Thymus (tissue), 11 donors: Measurements from ENCODE around the gene CLIP2. TPM values are rescaled to one million over a fixed set of nuclear protein-coding genes. Genes with fewer than 3 reads are reported as not detected.
"Not testable (repeated sequence)": the region's sequence is repeated elsewhere in the genome, so short reads cannot be mapped to it uniquely, and the experiment has no call there.

Experiments used
- DNase-seq, 9 donors: peaks; one replicate each; pipeline ENCODE4 v3.0.0-alpha.2; 2013; ENCODE audit warnings: low spot score in 9 of 9, low read depth in 6 of 9, missing footprints in 1 of 9
- H3K27ac ChIP-seq, 2 donors: one replicate each; pipeline ENCODE4 v1.5.1; 2013; ENCODE audit warnings: control low read depth in 1 of 2, low read depth in 1 of 2, low read length in 1 of 2, mild to moderate bottlenecking in 1 of 2, moderate library complexity in 1 of 2
- H3K27me3 ChIP-seq, 2 donors: one replicate each; pipeline ENCODE4 v1.5.1; 2013; ENCODE audit warnings: low read length in 1 of 2; ENCODE audit not compliant: control insufficient read depth in 2 of 2, insufficient read depth in 1 of 2
- H3K36me3 ChIP-seq, 2 donors: one replicate each; pipeline ENCODE4 v1.5.1; 2013; ENCODE audit warnings: low read length in 1 of 2, mild to moderate bottlenecking in 1 of 2, moderate library complexity in 1 of 2; ENCODE audit not compliant: control insufficient read depth in 2 of 2, insufficient read depth in 2 of 2
- H3K4me1 ChIP-seq, 2 donors: one replicate each; pipeline ENCODE4 v1.5.1; 2013; ENCODE audit warnings: low read length in 2 of 2; ENCODE audit not compliant: control insufficient read depth in 2 of 2, insufficient read depth in 2 of 2
- H3K4me3 ChIP-seq, 2 donors: one replicate each; pipeline ENCODE4 v1.5.1; 2013; ENCODE audit warnings: low read length in 2 of 2, control low read depth in 1 of 2, mild to moderate bottlenecking in 1 of 2
- H3K9me3 ChIP-seq, 2 donors: one replicate each; pipeline ENCODE4 v1.5.1; 2013; ENCODE audit warnings: low read length in 1 of 2, mild to moderate bottlenecking in 1 of 2; ENCODE audit not compliant: control insufficient read depth in 2 of 2, insufficient read depth in 1 of 2
- WGBS: extraction: QIAGEN DNeasy Blood & Tissue Kit; methylation state at CpG from one replicate; pipeline ENCODE4 v1.1.7; 2013; 5-methylcytosine and 5-hydroxymethylcytosine counted together
- polyA plus RNA-seq: library from polyadenylated mRNA; stranded (reverse); fragments of 200-250 nt; gene quantifications from one replicate; pipeline ENCODE4 v1.2.3, GENCODE V29; 2013
- total RNA-seq: library from RNA; stranded (reverse); fragments of 120-200 nt; gene quantifications from one replicate; pipeline ENCODE4 v1.2.4, GENCODE V29; 2013
- donor health status: healthy.

The CLIP2 gene
- total and polyA plus RNA-seq, 2 donors, result 5.2 to 5.6 TPM

DNA sequence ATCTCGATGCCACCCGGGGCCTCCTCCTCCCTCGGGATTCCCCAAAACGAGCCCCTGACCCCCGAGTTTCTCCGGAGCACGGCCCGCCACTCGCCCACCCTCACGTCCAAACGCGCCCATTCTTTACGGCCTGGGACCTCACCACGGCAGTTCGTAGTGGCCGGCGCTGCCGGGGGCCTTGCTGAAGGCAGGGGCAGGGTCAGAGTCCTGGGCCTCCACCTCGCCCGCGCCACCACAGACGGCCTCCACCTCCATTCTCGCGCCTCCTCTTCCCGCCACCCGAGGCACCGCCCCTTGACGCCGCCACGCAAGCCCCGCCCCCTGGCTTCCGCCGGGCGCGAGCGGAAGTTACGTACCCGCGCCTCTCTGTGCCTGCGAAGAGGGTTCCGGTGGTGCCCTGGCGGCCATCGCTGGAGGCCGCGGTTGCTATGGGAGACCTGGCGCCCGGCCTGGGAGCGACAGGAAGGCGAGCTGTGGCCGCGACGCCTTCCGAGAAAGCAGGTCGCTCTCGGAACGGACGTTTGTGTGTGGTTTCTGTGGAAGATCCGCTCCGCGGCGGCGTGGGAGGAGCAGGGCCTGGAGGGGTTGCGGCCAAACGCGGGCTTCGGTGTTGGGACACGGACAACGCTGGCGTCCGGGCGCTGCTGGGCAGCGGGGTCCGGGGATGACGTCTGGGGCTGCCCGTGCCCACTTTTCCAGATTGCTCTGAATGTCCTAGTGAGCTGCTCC is 34.9 kb upstream of the CLIP2 start, which contains the start of gene RFC2:
RFC2 (minus strand) TSS at position 271 of the 729 bp plus-strand sequence; CDS start at position 255, 16 bp downstream.
- under 1% methylated on average over 75 of the region's 75 CpGs for WGBS
- Histone ChIP-seq H3K4me3 (peak within 1 kb of the TSS; percentile 67 to 87), H3K36me3 (peaks cover 16 to 20% of the 10 kb centered on the region in 2 donors), H3K4me1 (peaks cover 9 to 19% of the 10 kb centered on the region in 2 donors), H3K9me3 (no peaks in the 10 kb centered on the region), H3K27me3 (no peaks in the 10 kb centered on the region), H3K27ac (peak within 1 kb of the TSS; percentile 84 to 85)
- peak; percentile 82 to 97 (median 94) for DNase-seq

DNA sequence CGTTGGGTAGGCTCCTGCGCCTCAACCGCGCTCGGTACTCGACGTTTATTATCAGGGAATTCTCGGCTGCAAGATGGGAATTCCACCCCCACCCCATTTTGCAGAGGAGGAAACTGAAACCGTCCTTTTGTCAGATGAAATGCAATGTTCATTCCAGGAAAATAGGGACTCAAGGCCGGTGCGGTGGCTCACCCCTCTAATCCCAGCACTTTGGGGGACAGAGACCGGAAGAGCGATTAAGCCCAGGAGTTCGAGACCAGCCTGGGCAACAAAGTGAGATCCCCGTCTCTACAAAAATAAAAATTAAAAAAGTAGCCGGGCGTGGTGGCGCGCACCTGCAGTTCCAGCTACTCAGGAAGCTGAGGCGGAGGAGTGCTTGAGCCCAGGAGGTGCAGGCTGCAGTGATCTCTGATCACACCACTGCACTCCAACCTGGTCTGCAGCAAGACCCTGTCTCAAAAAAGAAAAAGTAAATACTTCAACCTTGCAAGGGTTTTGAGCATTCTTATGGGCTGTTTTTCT is 34.3 kb upstream of the CLIP2 start:
- DNase-seq, result no peak
- 25% methylated on average over 20 of the region's 20 CpGs for WGBS
- Histone ChIP-seq H3K27ac (peak overlapping the region; percentile 84 to 85), H3K4me3 (peak overlapping the region; percentile 67 to 87), H3K9me3 (no peaks in the 10 kb centered on the region), H3K4me1 (peaks cover 9 to 19% of the 10 kb centered on the region in 2 donors), H3K36me3 (peaks cover 10 to 14% of the 10 kb centered on the region in 2 donors), H3K27me3 (no peaks in the 10 kb centered on the region)

DNA sequence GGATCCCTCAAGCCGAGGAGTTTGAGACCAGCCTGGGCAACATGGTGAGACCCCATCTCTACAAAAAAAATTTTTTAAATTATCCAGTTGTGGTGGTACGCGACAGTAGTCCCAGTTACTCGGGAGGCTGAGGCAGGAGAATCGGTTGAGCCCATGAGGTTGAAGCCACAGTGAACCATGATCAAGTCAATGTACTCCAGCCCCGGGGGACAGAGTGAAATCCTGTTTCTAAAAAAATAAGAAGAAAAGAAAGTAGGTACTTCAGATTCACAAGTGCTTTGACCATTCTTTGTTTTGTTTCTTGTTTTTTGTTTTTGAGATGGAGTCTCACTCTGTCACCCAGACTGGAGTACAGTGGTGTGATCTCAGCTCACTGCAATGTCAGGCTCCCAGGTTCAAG is 33.7 kb upstream of the CLIP2 start:
- not testable (repeated sequence) for H3K27ac ChIP-seq, H3K9me3 ChIP-seq, H3K27me3 ChIP-seq, DNase-seq, H3K36me3 ChIP-seq
- H3K4me3 ChIP-seq, result peak overlapping the region; percentile 67 to 87
- H3K4me1 ChIP-seq, result peaks cover 9 to 19% of the 10 kb centered on the region in 2 donors
- 85% methylated on average over 6 of the region's 6 CpGs for WGBS

DNA sequence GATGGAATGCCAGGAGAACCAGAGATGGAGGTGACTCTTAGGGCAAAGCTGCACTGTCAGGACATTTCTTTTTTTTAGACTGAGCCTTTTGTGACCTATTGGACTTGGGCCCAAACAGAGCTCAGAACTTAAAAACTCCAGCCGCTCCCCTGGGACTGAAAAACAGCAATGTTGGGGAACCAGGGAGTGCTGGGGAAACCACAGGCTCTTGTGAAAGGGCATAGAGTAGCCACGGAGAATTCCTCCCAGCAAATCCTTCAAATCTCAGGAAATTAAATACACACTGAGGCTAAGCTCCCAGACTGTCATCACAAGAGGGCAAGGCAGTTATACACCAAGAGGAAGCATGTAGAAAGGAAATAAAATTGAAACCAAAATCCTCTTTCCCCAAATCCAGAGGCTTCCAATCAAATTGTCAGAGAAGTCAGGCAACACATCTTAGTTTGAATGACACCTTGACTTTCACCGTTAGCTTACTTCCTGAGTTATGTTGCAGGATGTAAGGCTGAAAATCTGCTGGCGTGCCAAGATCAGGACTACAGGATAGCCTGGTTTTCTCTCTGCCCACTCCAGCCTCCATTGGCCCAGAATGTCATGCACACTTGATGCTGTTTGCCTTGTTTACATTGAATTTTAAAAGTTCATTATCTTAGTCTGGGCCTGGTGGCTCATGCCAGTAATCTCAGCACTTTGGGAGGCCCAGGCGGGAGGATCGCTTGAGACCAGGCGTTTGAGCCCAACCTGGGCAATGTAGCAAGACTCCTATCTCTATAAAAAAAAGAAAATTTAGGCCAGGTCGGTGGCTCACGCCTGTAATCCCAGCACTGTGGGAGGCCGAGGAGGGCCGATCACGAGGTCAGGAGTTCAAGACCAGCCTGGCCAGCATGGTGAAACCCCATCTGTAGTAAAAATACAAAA is 32.5 kb upstream of the CLIP2 start:
- H3K9me3 ChIP-seq, result no peaks in the 10 kb centered on the region
- H3K4me3 ChIP-seq, result no peak overlapping the region
- WGBS, result 82% methylated on average over 12 of the region's 12 CpGs
- H3K4me1 ChIP-seq, result peaks cover 9 to 19% of the 10 kb centered on the region in 2 donors
- DNase-seq, result no peak
- H3K27me3 ChIP-seq, result no peaks in the 10 kb centered on the region
- peak overlapping the region in 1 of 2 donors; percentile 60 for H3K27ac ChIP-seq
- H3K36me3 ChIP-seq, result peaks cover 0 to 2% of the 10 kb centered on the region in 2 donors

GRCh38 chr7:74258639-74259038 is 30.6 kb upstream of the CLIP2 start:
- Histone ChIP-seq H3K4me3 (no peak overlapping the region), H3K27me3 (no peaks in the 10 kb centered on the region), H3K36me3 (no peaks in the 10 kb centered on the region), H3K9me3 (no peaks in the 10 kb centered on the region), H3K27ac (no peak overlapping the region), H3K4me1 (peaks cover 6 to 14% of the 10 kb centered on the region in 2 donors)
- DNase-seq, result no peak
- 91% methylated on average over 9 of the region's 9 CpGs for WGBS

DNA sequence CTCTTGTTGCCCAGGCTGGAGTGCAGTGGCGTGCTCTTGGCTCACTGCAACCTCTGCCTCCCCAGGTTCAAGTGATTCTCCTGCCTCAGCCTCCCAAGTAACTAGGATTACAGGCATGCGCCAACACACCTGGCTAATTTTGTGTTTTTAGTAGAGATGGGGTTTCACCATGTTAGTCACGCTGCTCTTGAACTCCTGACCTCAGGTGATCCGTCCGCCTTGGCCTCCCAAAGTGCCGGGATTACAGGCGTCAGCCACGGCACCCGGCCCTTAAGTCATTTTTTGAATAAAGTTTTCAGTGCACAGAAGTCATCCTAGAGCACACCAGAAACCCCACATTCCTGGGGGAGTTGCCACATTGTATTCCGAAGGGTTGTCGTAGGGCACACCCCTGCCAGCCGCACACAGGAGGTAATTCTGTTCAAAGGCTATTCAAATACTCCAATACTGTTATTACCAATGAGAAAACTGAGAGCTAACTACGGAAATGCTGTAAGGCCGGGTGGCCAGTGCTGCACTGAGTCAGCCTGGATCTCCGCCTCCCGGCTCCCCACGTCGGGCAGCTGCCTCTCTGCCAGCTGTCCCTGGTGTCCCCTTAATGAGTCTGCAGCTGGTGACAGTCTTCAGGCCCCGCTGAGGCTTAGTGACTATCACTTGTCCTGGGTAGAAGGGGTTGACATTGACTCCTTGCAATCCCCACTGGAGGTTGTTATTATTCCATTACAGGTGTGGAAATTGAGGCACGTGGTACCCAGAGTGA is 26.4 kb upstream of the CLIP2 start:
- no peaks in the 10 kb centered on the region for H3K4me1 ChIP-seq
- H3K36me3 ChIP-seq, result no peaks in the 10 kb centered on the region
- H3K27ac ChIP-seq, result no peak overlapping the region
- no peak overlapping the region for H3K4me3 ChIP-seq
- no peak for DNase-seq
- H3K27me3 ChIP-seq, result no peaks in the 10 kb centered on the region
- no peaks in the 10 kb centered on the region for H3K9me3 ChIP-seq
- 96% methylated on average over 20 of the region's 20 CpGs for WGBS

DNA sequence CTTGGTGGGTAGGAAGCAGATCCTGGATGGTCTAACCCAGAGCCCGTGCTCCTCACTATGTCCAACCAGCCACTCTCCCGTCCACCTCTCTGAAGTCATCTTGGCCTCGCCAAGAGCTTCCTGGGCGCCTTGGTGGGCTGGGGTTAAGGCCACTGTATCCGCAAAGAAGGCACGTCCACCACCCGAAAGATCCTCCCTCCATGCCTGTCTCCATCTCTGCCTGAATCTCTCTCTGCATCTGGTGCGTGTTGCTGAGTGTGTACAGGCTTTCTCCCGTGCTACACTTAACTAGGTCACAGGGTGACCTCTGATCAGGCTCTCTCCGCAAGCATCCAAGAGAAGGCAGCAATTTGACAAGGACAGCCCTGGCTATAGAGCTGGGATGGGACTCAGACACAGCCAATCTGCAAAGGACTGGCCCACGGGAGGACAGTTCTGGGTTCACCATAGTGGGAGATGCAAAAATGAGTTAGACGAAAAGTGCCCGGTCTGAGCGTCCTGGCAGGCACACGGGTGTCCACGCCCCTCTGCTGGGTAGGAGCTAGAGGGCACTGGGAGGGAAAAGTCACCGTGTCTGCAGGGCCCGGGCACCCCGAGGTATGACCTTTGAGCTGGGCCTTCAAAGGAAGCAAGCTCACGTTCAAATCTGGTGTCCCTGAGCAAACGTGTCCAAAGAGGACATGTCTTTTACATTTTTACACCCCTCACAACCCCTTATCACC is 25.6 kb upstream of the CLIP2 start:
- Histone ChIP-seq H3K36me3 (no peaks in the 10 kb centered on the region), H3K4me3 (no peak overlapping the region), H3K27ac (no peak overlapping the region), H3K9me3 (no peaks in the 10 kb centered on the region), H3K4me1 (peaks cover 0 to 4% of the 10 kb centered on the region in 2 donors), H3K27me3 (peaks cover 0 to 2% of the 10 kb centered on the region in 2 donors)
- 95% methylated on average over 21 of the region's 21 CpGs for WGBS
- no peak for DNase-seq
